ENCODE results near the gene WDPCP. TPM values are rescaled to one million over a fixed set of nuclear protein-coding genes. Genes with fewer than 3 reads are reported as not detected.

WDPCP gene
- polyA plus RNA-seq, 1 of the 3 experiments (the other 2 are of a cell fraction) = 3.1 TPM

DNA sequence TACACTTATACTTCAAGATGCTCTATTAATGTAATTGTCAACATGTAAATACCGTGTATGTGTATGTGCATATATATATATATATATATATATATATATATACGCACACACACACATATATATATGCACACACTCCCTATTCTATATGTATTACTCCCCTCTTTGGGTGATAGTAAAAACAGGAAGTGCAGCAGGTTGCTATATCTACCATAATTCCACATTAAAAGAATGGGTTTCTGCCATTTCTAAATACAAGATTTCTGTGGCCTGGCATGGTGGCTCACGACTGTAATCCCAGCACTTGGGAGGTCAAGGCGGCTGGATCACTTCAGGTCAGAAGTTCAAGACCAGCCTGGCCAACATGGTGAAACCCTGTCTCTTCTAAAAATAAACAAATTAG, 460.7 kb downstream of the WDPCP start:
- H3K9me2 ChIP-seq = no peaks in the 10 kb centered on the region
- H3K4me1 ChIP-seq (ENCODE audit: control insufficient read depth in 1 of 2, insufficient read depth in 2 of 2, low read depth in 1 of 2, low read length in 1 of 2) = no peaks in the 10 kb centered on the region
- ChIA-PET POLR2A (no interaction called here), CTCF (no interaction called here)
- no peak overlapping the region for H3K9ac ChIP-seq
- H2AFZ ChIP-seq (ENCODE audit: low read depth) = no peak overlapping the region
- H3K4me2 ChIP-seq = no peak overlapping the region
- no peaks in the 10 kb centered on the region for H4K20me1 ChIP-seq (ENCODE audit: insufficient read depth)
- H3K9me3 ChIP-seq = no peaks in the 10 kb centered on the region
- WGBS (ENCODE audit: low lambda C conversion rate) = 86% methylated on average over 4 of the region's 4 CpGs
- DNase-seq = no peak
- no peaks in the 10 kb centered on the region for H3K36me3 ChIP-seq (replicated peaks in 1 of 2; ENCODE audit: control insufficient read depth in 1 of 2, insufficient read depth in 2 of 2, low read length in 1 of 2)
- TF ChIP-seq FOSL2 (IDR thresholded peaks at IDR 0.05; ENCODE audit: borderline replicate concordance, low read depth) = no peak
- TF ChIP-seq, protein P1, sequence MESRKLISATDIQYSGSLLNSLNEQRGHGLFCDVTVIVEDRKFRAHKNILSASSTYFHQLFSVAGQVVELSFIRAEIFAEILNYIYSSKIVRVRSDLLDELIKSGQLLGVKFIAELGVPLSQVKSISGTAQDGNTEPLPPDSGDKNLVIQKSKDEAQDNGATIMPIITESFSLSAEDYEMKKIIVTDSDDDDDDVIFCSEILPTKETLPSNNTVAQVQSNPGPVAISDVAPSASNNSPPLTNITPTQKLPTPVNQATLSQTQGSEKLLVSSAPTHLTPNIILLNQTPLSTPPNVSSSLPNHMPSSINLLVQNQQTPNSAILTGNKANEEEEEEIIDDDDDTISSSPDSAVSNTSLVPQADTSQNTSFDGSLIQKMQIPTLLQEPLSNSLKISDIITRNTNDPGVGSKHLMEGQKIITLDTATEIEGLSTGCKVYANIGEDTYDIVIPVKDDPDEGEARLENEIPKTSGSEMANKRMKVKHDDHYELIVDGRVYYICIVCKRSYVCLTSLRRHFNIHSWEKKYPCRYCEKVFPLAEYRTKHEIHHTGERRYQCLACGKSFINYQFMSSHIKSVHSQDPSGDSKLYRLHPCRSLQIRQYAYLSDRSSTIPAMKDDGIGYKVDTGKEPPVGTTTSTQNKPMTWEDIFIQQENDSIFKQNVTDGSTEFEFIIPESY (IDR thresholded peaks at IDR 0.05; ENCODE audit: borderline replicate concordance, low read depth) = no peak
- TF ChIP-seq GATA2 (CRISPR knock-in tag; IDR thresholded peaks at IDR 0.05) = no peak
- no peak for TF ChIP-seq RAD21 (IDR thresholded peaks at IDR 0.05; ENCODE audit: low read length)
- no peak for TF ChIP-seq PBX3 (IDR thresholded peaks at IDR 0.05)
- no peak for TF ChIP-seq EP300 (IDR thresholded peaks at IDR 0.05; ENCODE audit: borderline replicate concordance in 1 of 2, low read depth in 1 of 2, low read length in 1 of 2)
- TF ChIP-seq YY1 (IDR thresholded peaks at IDR 0.05; ENCODE audit: low read depth) = no peak
- no peak for TF ChIP-seq GABPA (IDR thresholded peaks at IDR 0.05; ENCODE audit: low read depth)
- TF ChIP-seq TCF12 (IDR thresholded peaks at IDR 0.05) = no peak
- TF ChIP-seq NRF1 (IDR thresholded peaks at IDR 0.05; ENCODE audit: low read depth, low read length) = no peak
- no peak for TF ChIP-seq FOXJ3 (CRISPR knock-in tag; IDR thresholded peaks at IDR 0.05)
- H3K27me3 ChIP-seq (ENCODE audit: insufficient read depth) = no peaks in the 10 kb centered on the region
- H3K27ac ChIP-seq (ENCODE audit: low read depth in 2 of 2, low read length in 1 of 2) = no peak overlapping the region
- H3F3A ChIP-seq (replicated peaks; ENCODE audit: insufficient read depth) = no peaks in the 10 kb centered on the region
- H3K4me3 ChIP-seq (ENCODE audit: low read depth in 2 of 2, low read length in 1 of 2) = no peak overlapping the region
- no peaks in the 10 kb centered on the region for H3K79me2 ChIP-seq (ENCODE audit: insufficient read depth)

DNA sequence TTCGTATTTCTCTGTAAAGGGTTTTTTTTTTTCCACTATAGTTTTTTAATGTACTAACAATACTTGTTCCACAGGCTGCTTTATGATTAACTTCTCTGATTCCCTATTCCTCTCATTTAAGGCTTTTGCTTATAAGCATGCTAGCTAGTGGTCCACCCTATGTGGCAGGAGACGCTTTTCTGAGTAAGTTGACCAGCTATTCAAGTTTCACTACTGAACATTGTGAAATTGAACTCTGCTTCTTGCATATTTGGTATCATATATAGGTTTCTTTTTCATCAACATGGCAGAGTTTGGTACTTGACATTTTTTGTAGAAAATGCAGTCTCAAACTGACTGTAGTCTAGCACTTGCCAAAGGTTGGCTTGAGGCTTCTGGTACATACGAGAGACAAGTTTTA, 463.4 kb downstream of the WDPCP start:
- H3K27me3 ChIP-seq (ENCODE audit: insufficient read depth) = no peaks in the 10 kb centered on the region
- ChIA-PET CTCF (no interaction called here), POLR2A (no interaction called here)
- H3K4me2 ChIP-seq = no peak overlapping the region
- TF ChIP-seq SIN3A (IDR thresholded peaks at IDR 0.05; ENCODE audit: borderline replicate concordance, low read depth, low read length) (no peak), MXI1 (IDR thresholded peaks at IDR 0.05; ENCODE audit: low read depth, low read length) (no peak), JUND (IDR thresholded peaks at IDR 0.05) (no peak)
- TF ChIP-seq, protein P2, sequence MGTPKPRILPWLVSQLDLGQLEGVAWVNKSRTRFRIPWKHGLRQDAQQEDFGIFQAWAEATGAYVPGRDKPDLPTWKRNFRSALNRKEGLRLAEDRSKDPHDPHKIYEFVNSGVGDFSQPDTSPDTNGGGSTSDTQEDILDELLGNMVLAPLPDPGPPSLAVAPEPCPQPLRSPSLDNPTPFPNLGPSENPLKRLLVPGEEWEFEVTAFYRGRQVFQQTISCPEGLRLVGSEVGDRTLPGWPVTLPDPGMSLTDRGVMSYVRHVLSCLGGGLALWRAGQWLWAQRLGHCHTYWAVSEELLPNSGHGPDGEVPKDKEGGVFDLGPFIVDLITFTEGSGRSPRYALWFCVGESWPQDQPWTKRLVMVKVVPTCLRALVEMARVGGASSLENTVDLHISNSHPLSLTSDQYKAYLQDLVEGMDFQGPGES (IDR thresholded peaks at IDR 0.05; ENCODE audit: low read depth, low read length) = no peak
- H3K27ac ChIP-seq (ENCODE audit: low read depth in 2 of 2, low read length in 1 of 2) = no peak overlapping the region
- no peak overlapping the region for H3K9ac ChIP-seq
- H3K36me3 ChIP-seq (replicated peaks in 1 of 2; ENCODE audit: control insufficient read depth in 1 of 2, insufficient read depth in 2 of 2, low read length in 1 of 2) = no peaks in the 10 kb centered on the region
- no peak for DNase-seq
- 97% methylated on average over 3 of the region's 3 CpGs for WGBS (ENCODE audit: low lambda C conversion rate)
- no peak overlapping the region for H2AFZ ChIP-seq (ENCODE audit: low read depth)
- H3K9me3 ChIP-seq = no peaks in the 10 kb centered on the region
- H3K79me2 ChIP-seq (ENCODE audit: insufficient read depth) = no peaks in the 10 kb centered on the region
- no peaks in the 10 kb centered on the region for H4K20me1 ChIP-seq (ENCODE audit: insufficient read depth)
- H3K9me2 ChIP-seq = no peaks in the 10 kb centered on the region
- H3F3A ChIP-seq (replicated peaks; ENCODE audit: insufficient read depth) = no peaks in the 10 kb centered on the region
- no peaks in the 10 kb centered on the region for H3K4me1 ChIP-seq (ENCODE audit: control insufficient read depth in 1 of 2, insufficient read depth in 2 of 2, low read depth in 1 of 2, low read length in 1 of 2)
- H3K4me3 ChIP-seq (ENCODE audit: low read depth in 2 of 2, low read length in 1 of 2) = no peak overlapping the region
